LNCAP (cell line): ENCODE results near the gene TNRC18.

Experiments
- CTCF ChIP-seq: fragments of 450-650 bp; IDR thresholded peaks from 2 replicates; pipeline ENCODE4 v1.5.1; 2017; ENCODE audit warnings: mild to moderate bottlenecking

The TNRC18 gene

GRCh38 chr7:5345171-5345570 is 78.5 kb downstream of the TNRC18 start:
- TF ChIP-seq CTCF: no peak

DNA sequence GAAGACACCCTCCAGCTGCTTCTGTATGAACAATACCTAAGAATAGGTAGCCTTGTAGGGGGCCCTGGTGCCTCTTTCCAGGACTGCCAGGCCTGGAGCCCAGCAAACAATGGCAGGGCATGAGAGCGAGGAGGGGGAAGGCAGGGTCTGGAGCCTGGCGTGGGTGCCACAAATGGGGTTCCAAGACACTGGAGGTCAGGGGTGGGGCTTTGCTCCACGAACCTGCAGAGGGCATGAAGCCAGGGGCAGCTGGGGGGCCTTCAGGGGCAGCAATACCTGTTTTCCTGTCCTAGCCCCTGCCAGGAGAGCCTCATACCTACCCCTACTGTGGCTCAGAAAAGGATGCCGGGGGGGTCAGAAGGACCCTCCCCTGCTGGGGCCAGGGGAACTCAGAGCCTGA is 79.3 kb downstream of the TNRC18 start:
- no peak for TF ChIP-seq CTCF

DNA sequence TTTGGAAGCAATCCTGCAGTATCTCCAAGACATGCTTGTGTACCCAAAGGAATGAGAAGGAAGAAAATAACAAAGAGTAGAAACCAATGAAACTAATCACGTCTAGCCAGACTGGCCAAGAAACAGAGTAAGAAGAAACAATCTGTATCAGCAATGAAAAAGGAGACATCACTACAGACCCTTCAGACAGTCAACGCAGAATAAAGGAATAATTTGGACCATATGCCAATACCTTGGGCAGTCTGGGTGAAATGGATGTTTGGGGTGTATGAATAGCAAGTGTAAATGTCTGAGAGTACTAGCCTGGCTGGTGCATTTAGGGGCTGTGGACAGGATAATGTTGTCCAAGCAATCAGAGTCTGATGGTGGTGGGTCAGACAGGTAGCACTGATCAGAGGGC is 79.8 kb downstream of the TNRC18 start:
- no peak for TF ChIP-seq CTCF

GRCh38 chr7:5342631-5343030 is 81.0 kb downstream of the TNRC18 start:
- TF ChIP-seq CTCF: no peak

DNA sequence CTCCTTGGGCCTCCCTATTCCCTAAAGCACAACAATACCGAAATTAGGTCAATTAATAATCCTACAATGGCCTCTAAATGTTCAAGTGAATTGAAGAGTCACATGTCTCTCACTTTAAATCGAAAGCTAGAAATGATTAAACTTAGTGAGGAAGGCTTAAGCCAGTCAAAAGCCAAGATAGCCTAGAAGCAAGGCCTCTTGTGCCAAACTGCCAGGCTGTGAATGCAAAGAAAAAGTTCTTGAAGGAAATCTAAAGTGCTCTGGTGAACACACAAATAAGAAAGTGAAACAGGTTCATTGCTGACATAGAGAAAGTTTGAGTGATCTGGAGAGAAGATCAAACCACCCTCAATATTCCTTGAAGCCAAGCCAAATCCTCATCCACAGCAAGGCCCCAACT is 83.7 kb downstream of the TNRC18 start:
- no peak for TF ChIP-seq CTCF

DNA sequence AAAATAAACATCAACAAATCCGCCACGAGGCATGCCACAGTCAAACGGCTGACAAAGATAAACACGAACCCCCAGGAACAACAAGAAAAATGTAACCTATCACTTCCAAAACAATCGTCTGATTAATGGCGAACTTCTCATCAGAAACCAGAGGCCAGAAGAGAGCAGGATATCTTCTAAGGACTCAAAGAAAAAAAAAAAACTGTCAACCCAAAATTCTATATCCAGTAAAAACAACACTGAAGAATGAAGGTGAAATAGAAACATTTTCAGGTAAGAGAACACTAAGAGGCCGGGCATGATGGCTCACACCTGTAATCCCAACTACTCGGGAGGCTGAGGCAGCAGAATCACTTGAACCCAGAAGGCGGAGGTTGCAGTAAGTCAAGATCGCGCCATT is 86.6 kb downstream of the TNRC18 start:
- no peak for TF ChIP-seq CTCF

DNA sequence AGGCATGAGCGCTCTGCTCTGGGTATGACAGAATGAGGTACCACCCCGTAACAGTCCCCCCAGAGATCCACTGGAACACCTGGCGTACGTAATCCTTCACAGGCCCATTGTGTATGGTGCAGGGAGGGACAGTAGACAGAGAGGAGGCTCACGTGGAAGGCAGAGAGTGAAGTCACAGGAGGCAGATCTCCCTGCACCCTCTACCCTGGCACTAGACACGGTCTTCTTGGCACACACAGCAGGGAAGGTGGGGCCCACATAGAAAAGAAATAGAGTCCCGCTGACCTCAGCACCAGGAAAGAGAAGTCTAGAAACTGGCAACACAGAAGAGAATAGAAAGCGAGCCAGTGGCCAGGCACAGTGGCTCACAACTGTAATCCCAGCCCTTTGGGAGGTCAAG is 89.0 kb downstream of the TNRC18 start:
- TF ChIP-seq CTCF: no peak
